Rectal smooth muscle tissue (tissue), 1 donor: Measurements from ENCODE around the gene CPEB4.

ENCODE experiments used
- H3K27ac ChIP-seq: one replicate; pipeline ENCODE4 v1.7.0; 2013; ENCODE audit warnings: low read depth, low read length, inconsistent platforms
- H3K27me3 ChIP-seq: one replicate; pipeline ENCODE4 v1.7.0; 2013; ENCODE audit warnings: low read length; ENCODE audit not compliant: control insufficient read depth, insufficient read depth
- H3K36me3 ChIP-seq: one replicate; pipeline ENCODE4 v1.7.0; 2013; ENCODE audit warnings: low read length; ENCODE audit not compliant: control insufficient read depth, insufficient read depth
- H3K4me1 ChIP-seq: one replicate; pipeline ENCODE4 v1.7.0; 2013; ENCODE audit warnings: low read length; ENCODE audit not compliant: control insufficient read depth, insufficient read depth
- H3K4me3 ChIP-seq: one replicate; pipeline ENCODE4 v1.7.0; 2013; ENCODE audit warnings: low read length
- H3K9ac ChIP-seq: one replicate; pipeline ENCODE4 v1.7.0; 2013; ENCODE audit warnings: low read length

The CPEB4 gene

DNA sequence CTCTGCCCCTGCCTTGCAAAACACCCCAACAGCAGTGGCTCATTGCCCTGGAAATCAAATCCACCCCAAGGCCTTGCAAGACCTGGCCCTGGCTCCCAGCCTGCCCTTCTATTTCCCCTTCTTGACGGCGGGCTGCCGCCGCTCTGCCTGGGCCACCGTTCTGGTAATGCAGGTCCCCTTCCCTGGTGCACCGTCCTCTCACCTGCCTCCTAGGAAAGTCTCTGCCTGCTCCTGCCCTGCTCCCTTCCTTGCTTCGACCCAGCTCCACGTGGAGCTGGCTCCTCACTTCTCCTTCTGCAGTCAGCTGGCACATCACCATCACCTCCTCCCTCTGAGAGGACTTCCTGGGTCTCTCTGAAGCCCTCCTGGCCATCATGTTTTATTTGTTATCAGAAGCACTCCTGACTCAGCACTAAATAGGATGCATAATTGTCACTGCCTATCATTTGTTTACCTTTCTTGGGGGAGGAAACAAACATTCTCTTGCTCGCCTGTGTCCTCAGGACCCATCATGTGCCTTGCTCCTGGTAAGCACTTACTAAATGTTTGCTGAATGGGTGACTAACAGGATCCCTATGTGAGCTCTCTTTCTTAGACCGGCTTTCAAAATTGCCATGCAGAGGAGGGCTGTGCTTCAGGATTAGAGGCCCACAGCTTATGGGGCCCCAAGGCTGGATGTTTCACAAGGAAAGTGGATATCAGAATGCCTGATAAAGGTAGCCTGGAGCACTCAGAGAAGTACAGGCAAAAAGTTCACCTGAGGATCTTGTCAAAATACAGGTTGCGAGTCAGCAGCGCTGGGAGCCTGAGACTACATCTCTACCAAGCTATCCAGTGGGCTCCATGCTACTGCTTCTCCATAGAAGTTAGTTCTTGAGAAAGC, 81.3 kb downstream of the CPEB4 start:
- Histone ChIP-seq H3K27ac (no peak overlapping the region), H3K4me1 (no peaks in the 10 kb centered on the region), H3K4me3 (no peak overlapping the region), H3K36me3 (no peaks in the 10 kb centered on the region), H3K27me3 (no peaks in the 10 kb centered on the region), H3K9ac (no peak overlapping the region)

DNA sequence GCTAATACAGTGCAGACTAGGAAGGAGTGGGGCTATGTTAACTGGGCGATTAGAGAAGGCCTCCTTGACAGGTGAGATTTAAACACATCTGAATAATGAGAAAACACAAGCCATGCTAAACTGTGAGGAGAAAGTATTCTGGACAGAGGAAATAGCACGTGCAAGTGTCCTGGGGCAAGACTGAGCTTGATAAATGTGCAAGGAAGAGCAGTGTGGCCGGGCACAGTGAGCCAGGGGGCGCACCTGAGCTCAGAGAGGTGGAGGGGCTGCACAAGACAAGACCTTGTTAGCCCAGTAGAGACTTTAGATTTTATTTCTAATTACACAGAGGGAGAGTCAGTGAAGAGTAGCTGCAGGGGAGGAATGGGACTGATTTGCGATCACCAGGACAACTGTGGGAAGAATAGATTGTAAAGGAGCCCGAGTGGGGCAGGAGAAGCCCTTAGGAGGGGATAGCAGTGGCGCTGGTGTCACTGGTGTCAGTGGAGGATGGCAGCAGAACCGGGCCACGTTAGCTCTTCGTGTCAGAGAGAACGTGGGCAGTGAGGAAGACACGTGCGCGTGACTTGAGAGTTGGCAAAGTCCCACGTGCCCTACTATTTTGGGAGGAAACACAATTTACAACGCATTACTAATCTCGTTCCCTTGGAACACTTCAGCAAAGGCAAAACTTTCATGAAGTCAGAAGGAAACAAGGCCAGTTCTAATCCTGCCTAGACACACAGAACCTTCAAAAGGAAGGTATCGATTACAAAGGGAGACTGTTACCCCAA, 82.9 kb downstream of the CPEB4 start:
- H3K27ac ChIP-seq: no peak overlapping the region

DNA sequence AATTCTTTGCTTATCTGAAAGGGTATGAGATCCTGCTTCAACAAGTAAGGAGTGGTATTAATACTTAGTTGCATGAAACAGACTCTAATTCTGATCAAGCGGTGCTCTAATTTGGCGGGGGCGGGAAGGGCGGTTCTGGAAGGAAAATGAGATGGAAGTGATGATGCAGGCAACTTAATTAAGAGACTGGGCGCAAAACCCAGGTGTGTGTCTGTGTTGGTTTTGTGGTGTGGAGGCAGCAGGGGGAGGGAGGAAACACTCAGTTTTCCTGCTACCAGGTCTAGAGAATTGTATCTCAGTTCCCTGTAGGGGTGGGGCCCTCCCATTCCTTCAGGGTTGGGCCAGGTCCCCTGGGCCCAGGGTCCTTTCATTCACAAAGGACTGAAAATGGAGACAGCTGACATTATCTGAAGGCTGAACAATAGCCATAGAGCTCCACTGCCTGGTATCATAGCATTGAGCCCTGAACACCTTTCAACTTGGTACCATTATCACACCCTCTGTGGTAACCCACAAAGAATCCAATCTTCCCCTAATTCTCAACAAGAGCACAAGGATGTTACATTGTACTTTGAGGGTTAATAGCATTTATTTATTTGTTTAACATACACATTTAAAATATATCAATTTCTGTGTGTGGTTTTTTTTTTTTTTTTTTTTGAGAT, 83.7 kb downstream of the CPEB4 start:
- H3K27ac ChIP-seq: no peak overlapping the region
- H3K27me3 ChIP-seq: no peaks in the 10 kb centered on the region
- no peak overlapping the region for H3K9ac ChIP-seq
- no peaks in the 10 kb centered on the region for H3K4me1 ChIP-seq
- H3K4me3 ChIP-seq: no peak overlapping the region
- no peaks in the 10 kb centered on the region for H3K36me3 ChIP-seq

More for the DNA sequence above, 82.9 kb downstream of the CPEB4 start:
- H3K4me3 ChIP-seq: no peak overlapping the region
- no peak overlapping the region for H3K9ac ChIP-seq
- H3K27me3 ChIP-seq: no peaks in the 10 kb centered on the region
- H3K4me1 ChIP-seq: no peaks in the 10 kb centered on the region
- no peaks in the 10 kb centered on the region for H3K36me3 ChIP-seq

DNA sequence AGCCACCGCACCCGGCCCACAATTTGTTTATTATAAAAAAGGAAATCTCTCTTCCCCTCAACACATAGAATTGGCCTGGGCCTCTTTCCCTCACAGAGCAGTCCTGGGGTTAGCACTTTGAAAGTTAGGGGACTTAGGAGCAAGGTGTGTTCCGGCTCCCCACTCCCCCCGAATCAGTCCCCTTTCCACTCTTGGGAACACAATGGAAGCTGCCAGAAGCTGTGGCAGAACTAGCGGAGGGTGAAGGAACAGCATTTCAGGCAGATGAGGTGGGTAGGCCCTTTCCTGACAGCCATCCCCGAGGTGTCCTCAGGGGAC, 84.4 kb downstream of the CPEB4 start:
- H3K9ac ChIP-seq: no peak overlapping the region
- no peaks in the 10 kb centered on the region for H3K27me3 ChIP-seq
- no peaks in the 10 kb centered on the region for H3K36me3 ChIP-seq
- H3K4me3 ChIP-seq: peak overlapping the region; percentile 59
- H3K27ac ChIP-seq: no peak overlapping the region
- no peaks in the 10 kb centered on the region for H3K4me1 ChIP-seq

DNA sequence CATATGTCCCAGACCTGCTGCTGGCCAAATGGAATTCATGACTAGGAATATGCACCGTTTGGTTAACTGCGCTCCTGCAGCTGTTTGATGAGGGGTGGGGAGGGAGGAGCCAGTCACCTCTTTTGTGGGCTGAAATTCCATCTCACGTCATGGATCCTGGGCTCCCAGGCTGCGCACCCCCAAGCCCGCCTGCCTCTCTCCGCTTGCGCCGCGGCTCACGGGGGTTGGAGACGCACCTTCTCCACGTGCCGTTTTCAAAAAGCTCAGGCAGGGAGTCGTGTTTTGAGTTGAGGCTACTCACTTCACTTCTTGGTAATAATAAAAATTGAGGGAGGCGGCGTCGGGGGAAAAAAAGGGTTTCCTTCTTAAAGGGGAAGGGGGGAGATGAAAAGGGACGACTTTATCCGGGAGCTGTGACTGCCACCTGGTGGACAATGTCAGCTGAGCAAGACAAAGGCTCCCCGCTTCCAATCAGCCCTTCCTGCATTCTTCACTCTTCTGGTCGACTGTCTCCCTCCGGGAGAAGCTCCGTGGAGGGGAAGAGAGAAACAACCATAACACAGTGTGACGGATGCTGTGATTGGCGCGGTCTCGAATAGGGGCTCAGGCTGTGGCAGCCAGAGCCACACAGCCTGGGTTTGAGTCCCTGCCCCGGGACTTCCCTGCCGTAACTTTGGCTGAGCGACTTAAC, 84.9 kb downstream of the CPEB4 start:
- no peak overlapping the region for H3K9ac ChIP-seq
- H3K4me3 ChIP-seq: peak overlapping the region; percentile 59
- no peaks in the 10 kb centered on the region for H3K4me1 ChIP-seq
- H3K27me3 ChIP-seq: no peaks in the 10 kb centered on the region
- no peaks in the 10 kb centered on the region for H3K36me3 ChIP-seq
- no peak overlapping the region for H3K27ac ChIP-seq

DNA sequence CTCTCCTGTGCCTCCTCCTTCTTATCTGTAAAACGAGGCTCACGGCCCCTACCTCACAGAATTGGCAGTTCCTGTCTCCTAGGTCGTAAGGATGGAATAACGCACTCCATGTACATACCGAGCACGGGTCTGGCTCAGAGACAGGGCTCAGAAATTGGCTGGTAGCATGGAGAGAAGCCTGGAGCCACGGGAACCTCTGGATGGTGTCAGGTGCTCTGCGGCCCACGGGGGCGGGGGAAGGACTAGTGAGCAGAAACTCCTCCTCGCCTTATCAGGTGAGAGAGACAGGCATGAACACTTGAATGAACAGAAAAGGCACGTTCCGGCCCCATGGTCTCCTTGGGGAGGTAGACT, 85.4 kb downstream of the CPEB4 start:
- Histone ChIP-seq H3K4me1 (no peaks in the 10 kb centered on the region), H3K9ac (no peak overlapping the region), H3K27me3 (no peaks in the 10 kb centered on the region), H3K27ac (no peak overlapping the region), H3K4me3 (peak overlapping the region; percentile 59), H3K36me3 (no peaks in the 10 kb centered on the region)

DNA sequence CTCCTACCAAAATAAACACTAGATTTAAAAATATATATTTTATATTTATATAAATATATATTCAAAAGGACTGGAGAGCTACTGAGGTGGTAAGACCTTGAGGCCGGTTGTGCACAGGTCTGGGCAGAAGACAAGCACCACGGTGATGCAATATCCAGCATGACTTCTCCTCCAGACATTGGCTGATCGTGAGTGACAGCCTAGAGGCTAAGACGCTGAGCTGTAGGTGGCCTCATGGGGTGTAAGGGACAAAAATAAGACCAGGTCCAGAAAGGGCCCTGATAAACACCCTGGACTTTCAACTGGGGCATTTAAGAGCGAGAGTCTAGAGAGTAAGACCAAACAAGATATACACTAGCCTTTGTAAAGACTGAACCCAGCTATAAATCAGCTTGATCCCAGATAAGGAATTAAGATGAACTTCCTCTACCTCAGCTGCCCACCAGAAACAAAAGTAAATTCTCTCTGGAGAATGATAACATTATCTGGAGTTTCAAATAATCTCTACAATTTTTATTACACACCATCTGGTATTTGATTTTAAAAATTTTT, 86.6 kb downstream of the CPEB4 start:
- Histone ChIP-seq H3K27ac (no peak overlapping the region), H3K4me3 (no peak overlapping the region), H3K27me3 (no peaks in the 10 kb centered on the region), H3K36me3 (no peaks in the 10 kb centered on the region), H3K4me1 (no peaks in the 10 kb centered on the region), H3K9ac (no peak overlapping the region)

DNA sequence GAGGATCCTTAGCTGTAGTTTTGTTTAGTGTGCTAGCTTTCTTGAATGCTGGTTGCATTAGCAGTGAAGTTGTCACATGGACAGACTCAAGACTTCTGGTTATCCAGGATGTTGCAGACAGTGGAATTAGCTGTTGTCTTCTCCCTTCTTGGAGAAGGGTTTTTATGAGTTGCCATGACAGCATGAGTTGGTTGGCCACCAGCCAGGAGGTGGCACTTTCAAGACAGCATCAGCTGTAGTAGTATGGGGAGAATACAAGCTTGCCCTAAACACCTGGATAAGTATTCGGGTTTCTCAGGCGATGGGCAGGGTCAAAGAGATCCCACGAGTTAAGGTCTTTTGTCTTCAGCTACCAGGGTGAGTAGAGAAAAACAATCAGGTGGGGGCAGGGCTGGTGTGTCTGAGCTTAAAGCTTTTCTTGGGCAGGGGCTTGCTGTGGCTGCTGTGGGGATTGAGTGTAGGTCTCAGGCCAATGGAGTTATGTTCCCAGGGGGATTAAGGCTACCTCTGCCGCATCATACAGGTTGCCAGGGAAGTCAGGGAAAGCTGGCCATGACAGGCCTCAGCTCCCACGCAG, 93.1 kb downstream of the CPEB4 start:
- no peak overlapping the region for H3K9ac ChIP-seq
- no peak overlapping the region for H3K27ac ChIP-seq

DNA sequence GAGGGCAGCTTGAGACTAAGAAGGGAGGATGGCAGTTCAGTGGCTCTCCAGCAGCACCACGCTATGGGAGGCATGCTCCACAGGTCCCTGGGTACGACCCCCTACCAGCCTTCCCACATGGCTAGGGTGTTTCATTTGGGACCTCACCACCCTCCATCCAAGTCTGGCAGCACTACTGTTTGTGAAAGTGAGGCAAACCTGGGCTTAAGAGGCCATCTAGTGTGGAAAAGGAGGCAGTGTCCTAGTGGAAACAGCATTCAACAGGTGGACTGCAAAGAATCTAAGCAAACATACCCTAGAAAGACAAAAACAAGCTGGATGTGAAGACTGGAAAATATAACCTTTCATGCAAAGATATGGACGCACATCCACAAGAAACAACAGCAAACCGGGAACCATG, 96.1 kb downstream of the CPEB4 start:
- H3K36me3 ChIP-seq: no peaks in the 10 kb centered on the region
- no peak overlapping the region for H3K9ac ChIP-seq
- no peaks in the 10 kb centered on the region for H3K27me3 ChIP-seq
- H3K27ac ChIP-seq: no peak overlapping the region
- no peaks in the 10 kb centered on the region for H3K4me1 ChIP-seq
- no peak overlapping the region for H3K4me3 ChIP-seq

More for the DNA sequence above, 93.1 kb downstream of the CPEB4 start:
- Histone ChIP-seq H3K4me3 (no peak overlapping the region), H3K27me3 (no peaks in the 10 kb centered on the region), H3K4me1 (no peaks in the 10 kb centered on the region), H3K36me3 (no peaks in the 10 kb centered on the region)

DNA sequence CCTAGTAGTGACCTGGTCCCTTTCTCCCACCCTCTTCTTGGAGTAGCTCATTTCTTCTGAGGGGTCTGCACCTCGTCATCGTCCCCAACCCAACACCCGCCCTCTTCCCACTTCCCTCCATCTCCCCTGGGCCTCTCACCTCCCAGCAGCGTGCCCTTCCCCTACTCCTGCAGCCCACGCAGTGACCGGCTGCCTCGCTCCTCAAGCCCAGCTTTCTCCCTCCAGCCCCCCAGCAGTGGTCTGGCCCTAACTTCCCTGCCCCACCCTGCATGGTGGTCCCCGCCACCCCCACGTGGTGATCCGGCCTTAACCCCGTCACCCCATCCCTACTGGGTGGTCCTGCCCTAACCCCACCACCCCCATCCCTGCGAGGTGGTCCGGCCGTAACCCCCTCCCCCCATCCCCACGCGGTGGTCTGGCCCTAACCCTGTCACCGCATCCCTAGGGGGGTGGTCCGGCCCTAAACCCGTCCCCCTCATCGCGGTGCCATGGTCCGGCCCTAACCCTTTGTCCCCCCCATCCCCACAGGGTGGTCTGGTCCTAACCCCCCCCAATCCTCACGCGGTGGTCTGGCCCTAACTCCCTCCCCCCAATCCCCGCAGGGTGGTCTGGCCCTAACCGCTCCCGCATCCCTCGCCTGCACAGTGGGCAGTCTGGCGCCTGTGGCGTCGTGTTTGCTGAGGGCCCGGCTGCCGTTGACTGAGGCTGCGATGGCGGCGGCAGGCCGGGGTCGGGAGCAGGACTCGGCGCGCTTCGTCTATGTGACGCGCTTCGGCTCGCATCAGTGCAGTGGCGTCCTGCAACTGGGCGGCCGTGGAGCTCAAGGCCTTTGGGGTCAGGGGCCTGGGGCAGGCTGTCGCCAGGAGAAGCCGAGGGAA, 100.6 kb downstream of the CPEB4 start, which contains the start of gene C5orf47:
Gene C5orf47 (plus strand): TSS at position 617 of the 878 bp plus-strand sequence. CDS start 94 bp downstream, at position 711.
- Histone ChIP-seq H3K36me3 (no peaks in the 10 kb centered on the region), H3K27ac (no peak within 1 kb of the TSS), H3K4me1 (no peaks in the 10 kb centered on the region), H3K27me3 (no peaks in the 10 kb centered on the region), H3K4me3 (no peak within 1 kb of the TSS), H3K9ac (no peak within 1 kb of the TSS)

DNA sequence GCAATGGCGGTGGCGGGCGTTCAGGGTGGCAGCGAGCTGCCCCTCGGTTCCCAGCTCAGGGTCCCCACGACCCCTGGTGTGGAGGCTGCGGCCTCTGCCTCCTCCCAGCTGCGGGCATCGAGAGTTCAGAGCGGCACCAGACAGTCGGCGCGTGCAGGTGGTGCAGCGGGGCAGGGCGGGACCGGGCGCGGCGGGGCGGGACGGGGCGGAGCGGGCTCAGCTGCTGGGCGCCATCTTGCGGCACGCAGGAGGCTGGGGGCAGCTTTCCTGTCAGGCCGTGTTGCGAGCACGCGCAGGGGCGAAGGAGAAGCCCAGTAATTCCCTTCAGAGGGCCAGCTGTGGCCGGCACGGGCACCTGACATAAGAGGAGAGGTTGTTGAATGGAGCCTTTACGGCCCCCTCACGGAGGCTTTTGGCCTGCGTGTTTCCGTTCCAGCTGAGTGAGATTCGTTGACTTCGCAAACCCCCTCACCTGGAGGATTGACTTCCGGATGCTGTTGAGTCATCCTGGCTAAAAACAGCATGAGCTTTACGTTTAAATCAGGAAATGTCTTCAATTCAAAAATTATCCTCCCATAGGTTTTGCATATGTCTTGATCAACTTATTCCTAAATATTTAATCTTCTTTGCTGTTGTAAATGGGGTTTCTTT, 101.4 kb downstream of the CPEB4 start:
- H3K27me3 ChIP-seq: no peaks in the 10 kb centered on the region

More for the DNA sequence above, 101.4 kb downstream of the CPEB4 start:
- H3K36me3 ChIP-seq: no peaks in the 10 kb centered on the region
- H3K4me3 ChIP-seq: no peak overlapping the region
- no peak overlapping the region for H3K9ac ChIP-seq
- H3K27ac ChIP-seq: no peak overlapping the region
- no peaks in the 10 kb centered on the region for H3K4me1 ChIP-seq
